GM19324 (cell line): ENCODE measurements around the gene TLR6.
A peak's percentile ranks its signal among the peaks of the same experiment; 100 is the strongest.

Source experiments
- ATAC-seq: cut with Tn5 transposase; IDR thresholded peaks from one replicate; pipeline ENCODE4 v1.9.1; 2021; ENCODE audit warnings: mild to moderate bottlenecking, moderate library complexity; ENCODE audit not compliant: unreplicated experiment, low FRiP score

Gene TLR6

GRCh38 chr4:38856524-38857337 lies at the start of gene TLR6:
Gene TLR6 (minus strand): TSS chr4:38856817. CDS start chr4:38829473, 27,344 bp downstream.
- ATAC-seq = peak; percentile 58

DNA sequence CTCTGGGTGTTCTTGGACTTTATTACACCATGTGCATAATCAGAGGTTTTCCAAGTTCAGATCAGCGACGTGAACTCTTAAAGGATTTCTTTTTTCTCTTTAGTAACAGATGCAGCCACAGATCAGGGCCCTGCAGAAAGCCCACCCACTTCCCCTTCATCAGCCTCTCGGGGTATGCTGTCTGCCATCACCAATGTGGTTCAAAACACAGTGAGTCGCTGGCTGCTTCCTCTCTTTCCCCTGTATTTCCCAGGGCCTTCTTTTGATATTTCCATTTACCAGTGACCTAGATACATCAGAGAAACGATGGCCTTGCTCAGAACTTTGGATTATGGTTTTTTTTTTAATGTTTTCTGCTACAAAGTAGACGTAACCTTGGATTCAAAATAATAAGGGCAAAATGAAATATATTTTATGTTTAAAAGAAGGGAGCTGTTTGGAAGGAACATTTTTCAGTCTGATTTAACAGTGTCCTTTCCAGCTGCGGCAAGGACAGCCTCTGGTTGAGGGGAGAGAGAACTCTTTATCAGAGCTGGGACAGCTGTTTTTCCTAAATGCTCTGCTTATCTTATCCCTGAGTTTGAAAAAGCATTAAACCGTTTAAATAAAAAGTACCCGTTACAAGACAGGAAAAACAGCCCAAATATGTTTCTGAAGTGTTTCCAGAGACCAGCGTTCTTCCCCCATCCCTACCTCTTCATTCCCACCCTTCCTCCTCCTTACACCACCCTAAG lies 49.2 kb upstream of the TLR6 start:
- ATAC-seq = no peak

- no peak for ATAC-seq
Observed at GRCh38 chr4:38904682-38905081, 48.1 kb upstream of the TLR6 start.

DNA sequence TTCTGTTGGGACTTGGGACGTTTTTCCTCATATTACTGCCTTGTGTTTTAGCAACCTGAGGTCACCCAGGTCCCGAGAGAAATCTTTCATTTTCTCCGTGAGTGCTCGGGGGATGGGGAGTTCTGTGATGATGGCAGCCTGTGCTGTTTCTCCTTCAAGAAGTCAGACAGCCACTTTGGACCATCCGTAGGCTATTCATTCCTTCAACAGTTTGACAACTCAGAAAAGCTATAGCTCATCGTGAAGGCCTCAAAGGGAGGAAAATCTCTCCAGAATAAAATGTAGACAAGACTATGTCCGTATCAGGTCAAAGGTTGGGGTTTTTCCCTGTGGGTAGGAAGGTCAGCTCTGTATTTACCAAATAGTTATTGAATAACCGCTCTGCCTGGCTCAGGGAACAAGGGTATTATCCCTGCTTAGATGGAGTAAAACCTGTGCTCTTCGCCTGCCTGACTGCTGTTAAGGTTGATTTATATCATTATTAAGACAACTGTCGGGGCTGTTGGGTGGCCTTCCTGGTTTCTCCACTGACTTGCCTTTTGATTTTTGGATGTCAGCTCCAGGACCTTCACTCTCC lies 47.6 kb upstream of the TLR6 start:
- no peak for ATAC-seq

DNA sequence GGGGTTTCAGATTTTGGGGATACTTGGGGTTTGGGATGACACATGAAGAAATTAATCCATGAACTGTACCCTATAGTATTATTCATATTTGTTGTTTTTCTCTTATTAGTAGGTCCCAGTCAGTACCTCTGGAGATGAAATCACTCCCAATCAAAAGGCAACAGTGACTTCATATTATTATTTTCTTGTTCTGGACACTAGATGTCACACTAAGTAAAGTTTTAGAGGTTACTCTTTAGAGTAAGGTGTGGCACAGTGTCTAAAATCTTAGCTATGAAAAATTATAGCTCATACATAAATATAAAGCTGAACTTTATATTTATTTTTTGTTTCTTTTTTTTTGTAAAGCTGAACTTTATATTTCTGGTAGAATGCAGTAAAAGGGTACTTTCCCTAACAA lies 46.1 kb upstream of the TLR6 start:
- no peak for ATAC-seq

GRCh38 chr4:38902221-38902620 lies 45.6 kb upstream of the TLR6 start:
- ATAC-seq = no peak

DNA sequence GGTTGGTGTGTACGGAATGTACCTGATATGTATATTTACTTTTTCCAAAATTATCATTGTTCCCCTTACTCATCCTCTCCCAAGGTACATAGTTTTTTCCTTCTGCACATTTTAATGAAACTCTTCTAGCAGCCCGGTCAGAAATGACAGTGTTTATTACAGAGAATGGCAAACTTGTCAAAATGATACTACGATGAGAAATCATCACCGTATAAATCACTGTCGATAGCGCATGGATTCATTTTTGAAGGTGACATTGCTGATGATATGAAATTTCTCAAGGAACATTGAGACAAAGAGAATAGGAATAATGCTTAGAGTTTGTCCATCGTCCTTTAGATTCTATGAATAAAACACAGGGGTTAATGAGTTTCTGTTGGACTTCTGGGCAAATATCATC lies 41.6 kb upstream of the TLR6 start:
- ATAC-seq = no peak

DNA sequence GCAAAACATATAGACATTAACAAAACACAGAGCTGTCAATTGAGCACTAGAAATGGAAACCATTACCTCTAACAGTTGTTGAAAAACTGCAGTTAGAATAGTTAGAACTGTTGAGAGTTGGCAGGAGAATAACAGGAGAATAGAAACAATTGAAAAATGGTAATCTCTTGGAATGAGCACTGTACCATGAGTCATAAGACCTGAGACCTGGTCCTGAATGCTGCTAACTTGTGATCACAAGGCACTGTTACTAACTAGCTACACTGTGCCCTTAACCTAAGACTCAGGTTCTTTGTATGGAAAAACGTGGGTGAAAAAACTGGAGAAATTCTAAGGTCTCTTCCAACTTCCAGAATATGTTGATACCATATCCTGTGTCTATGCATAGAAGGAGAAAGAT lies 40.3 kb upstream of the TLR6 start:
- ATAC-seq = no peak

GRCh38 chr4:38894322-38894982 lies 37.8 kb upstream of the TLR6 start:
- ATAC-seq = no peak

- no peak for ATAC-seq
Observed at GRCh38 chr4:38891051-38891983, 34.7 kb upstream of the TLR6 start.

- ATAC-seq = no peak
Observed at GRCh38 chr4:38889143-38889542, 32.5 kb upstream of the TLR6 start.

GRCh38 chr4:38884254-38884653 lies 27.6 kb upstream of the TLR6 start:
- no peak for ATAC-seq

GRCh38 chr4:38876636-38877035 lies 20.0 kb upstream of the TLR6 start:
- no peak for ATAC-seq

GRCh38 chr4:38873290-38873944 lies 16.8 kb upstream of the TLR6 start:
- ATAC-seq = no peak

GRCh38 chr4:38872620-38873019 lies 16.0 kb upstream of the TLR6 start:
- ATAC-seq = no peak

DNA sequence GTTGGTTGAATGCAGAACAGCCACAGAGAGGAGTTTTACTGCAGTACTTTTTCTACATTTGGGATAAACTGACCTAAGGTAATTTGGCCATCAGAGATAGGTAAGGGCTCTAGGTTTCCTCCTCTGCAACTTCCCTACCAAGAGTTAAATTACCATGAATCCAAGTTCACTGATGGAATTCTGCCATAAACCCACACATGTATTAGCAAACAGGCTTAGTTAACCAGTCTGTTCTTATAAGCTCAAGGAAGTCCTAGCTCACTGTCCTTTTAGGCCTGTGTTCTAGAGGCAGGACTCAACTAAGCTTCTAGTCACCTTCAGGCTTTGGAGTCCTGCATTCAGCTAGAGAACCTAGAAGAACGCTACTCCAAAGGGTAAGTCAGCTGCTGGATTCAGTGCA lies 15.0 kb upstream of the TLR6 start:
- ATAC-seq = no peak

DNA sequence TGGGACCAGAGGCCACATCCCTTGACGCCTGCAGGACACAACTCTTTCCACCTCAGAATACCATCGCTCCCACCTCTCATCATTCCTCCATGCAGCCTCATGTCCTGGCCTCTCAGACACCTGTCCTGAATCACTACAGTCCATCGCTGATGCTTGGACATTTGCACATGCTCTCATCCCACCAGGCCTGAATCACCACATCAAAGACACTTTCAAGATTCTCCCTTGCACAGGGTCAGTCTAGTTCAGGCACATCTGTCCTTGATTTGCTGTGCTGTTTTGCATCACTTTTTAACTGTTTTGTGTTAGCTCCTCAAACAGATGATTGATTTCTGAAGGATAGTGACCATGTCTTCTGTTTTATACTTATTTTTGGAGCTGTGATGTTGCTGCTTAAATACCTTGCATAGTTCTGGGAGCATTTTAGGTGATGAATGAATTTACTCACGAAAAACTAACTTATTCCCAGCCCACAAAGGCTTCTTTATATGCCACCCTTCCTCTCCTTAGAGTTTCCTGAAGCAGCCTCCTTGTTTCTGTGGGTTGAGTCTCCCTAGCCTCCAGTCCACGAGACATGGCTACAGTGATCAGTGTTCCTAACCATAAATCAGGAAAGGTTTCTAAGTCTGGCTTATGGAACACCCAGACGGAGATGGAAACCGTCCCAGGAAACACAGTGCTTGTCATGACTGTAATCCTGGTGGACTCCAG lies 13.6 kb upstream of the TLR6 start:
- no peak for ATAC-seq

DNA sequence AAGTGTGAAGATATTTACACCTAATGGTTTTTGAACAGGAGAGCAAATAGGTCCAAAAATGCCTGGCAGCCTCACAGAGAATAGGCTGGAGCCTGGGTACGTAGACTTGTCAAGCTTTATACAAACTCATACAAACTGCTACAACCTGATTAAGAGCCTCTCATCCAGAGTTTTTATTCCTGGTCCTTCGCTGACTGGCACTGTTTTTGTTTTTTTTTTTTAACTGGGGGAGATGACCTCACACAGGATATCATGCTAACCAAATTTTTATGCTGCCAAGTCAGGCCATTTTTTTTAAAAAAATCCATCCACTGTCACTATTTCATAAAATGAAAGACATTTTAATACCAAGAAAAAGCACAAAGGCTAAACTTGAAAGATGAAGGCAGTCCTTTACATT lies 12.9 kb upstream of the TLR6 start:
- ATAC-seq = no peak
